Motor neuron (in vitro differentiated cells): ENCODE results near the gene ADRA2C. TPM values are rescaled to one million over a fixed set of nuclear protein-coding genes. Genes with fewer than 3 reads are reported as not detected.

ENCODE experiments used
- total RNA-seq, 8 experiments: library from RNA; unstranded; fragments of 300-600 nt; gene quantifications; 2 replicates each; pipeline versions ENCODE4 v1.2.3 to v1.2.4, GENCODE V29; 2022

The ADRA2C gene
- total RNA-seq, 8 experiments from 2014 or later = 0.24 to 6.9 (median 2.6) TPM

Other genes starting within 250 kb of the ADRA2C start
- gene LRPAP1, start 234.0 kb upstream of the ADRA2C start, total RNA-seq = 100 to 1,000 TPM in 4 of 8 experiments, 10 to 100 TPM in 4; 49.8 to 389 (median 96.9) TPM